HG03097 (cell line): ENCODE results near the gene LTA.

ENCODE experiments used
- ATAC-seq: cut with Tn5 transposase; IDR thresholded peaks from one replicate; pipeline ENCODE4 v1.9.1; 2021; ENCODE audit not compliant: unreplicated experiment, low FRiP score

The LTA gene

GRCh38 chr6:31572041-31572911 lies at the start of gene LTA:
TSS of gene LTA (plus strand) at chr6:31572289. CDS start at chr6:31572743, 454 bp downstream.
- ATAC-seq: peak; percentile 40

GRCh38 chr6:31525553-31525931 lies 46.5 kb upstream of the LTA start:
- ATAC-seq: no peak

GRCh38 chr6:31525932-31526591 lies 46.0 kb upstream of the LTA start:
- ATAC-seq: no peak

GRCh38 chr6:31528307-31528777 lies 43.7 kb upstream of the LTA start:
- ATAC-seq: no peak

- no peak for ATAC-seq
Observed at GRCh38 chr6:31528821-31529328, 43.2 kb upstream of the LTA start, which contains the start of gene MCCD1. TSS of gene MCCD1 (plus strand) at chr6:31528962. CDS start at chr6:31529015, 53 bp downstream.

GRCh38 chr6:31529329-31530150 lies 42.5 kb upstream of the LTA start:
- ATAC-seq: no peak

GRCh38 chr6:31530659-31531058 lies 41.4 kb upstream of the LTA start:
- ATAC-seq: no peak

GRCh38 chr6:31531162-31531561 lies 40.9 kb upstream of the LTA start:
- ATAC-seq: no peak

- ATAC-seq: no peak
Observed at GRCh38 chr6:31531771-31532643, 40.1 kb upstream of the LTA start.

GRCh38 chr6:31532644-31533454 lies 39.2 kb upstream of the LTA start:
- no peak for ATAC-seq

GRCh38 chr6:31533455-31533841 lies 38.6 kb upstream of the LTA start:
- no peak for ATAC-seq

GRCh38 chr6:31534011-31534410 lies 38.1 kb upstream of the LTA start:
- ATAC-seq: no peak

GRCh38 chr6:31534521-31535040 lies 37.5 kb upstream of the LTA start:
- ATAC-seq: no peak

- no peak for ATAC-seq
Observed at GRCh38 chr6:31535538-31536324, 36.4 kb upstream of the LTA start.

GRCh38 chr6:31538805-31539400 lies 33.2 kb upstream of the LTA start:
- no peak for ATAC-seq

- no peak for ATAC-seq
Observed at GRCh38 chr6:31540640-31541039, 31.4 kb upstream of the LTA start.

- no peak for ATAC-seq
Observed at GRCh38 chr6:31541059-31541657, 30.9 kb upstream of the LTA start.
